Neuron (in vitro differentiated cells): ENCODE measurements around the gene ACVR1.
"Not testable (repeated sequence)": the region's sequence is repeated elsewhere in the genome, so short reads cannot be mapped to it uniquely, and the experiment has no call there.

Experiments
- H2AFZ ChIP-seq: one replicate; pipeline ENCODE4 v1.6.1; 2013; ENCODE audit warnings: low read depth, mild to moderate bottlenecking, inconsistent platforms, low read length, moderate library complexity
- H3K27me3 ChIP-seq: one replicate; pipeline ENCODE4 v1.6.1; 2013; ENCODE audit warnings: low read length; ENCODE audit not compliant: insufficient read depth
- H3K36me3 ChIP-seq: one replicate; pipeline ENCODE4 v1.6.1; 2013; ENCODE audit warnings: low read length; ENCODE audit not compliant: insufficient read depth
- H3K4me1 ChIP-seq: one replicate; pipeline ENCODE4 v1.6.1; 2013; ENCODE audit warnings: low read length; ENCODE audit not compliant: insufficient read depth
- H3K4me3 ChIP-seq: 2 replicates; pipeline ENCODE4 v1.5.1; 2013; ENCODE audit warnings: mild to moderate bottlenecking, low read length, moderate library complexity
- H3K9me3 ChIP-seq: one replicate; pipeline ENCODE4 v1.6.1; 2013; ENCODE audit warnings: low read length

Gene ACVR1

GRCh38 chr2:157887946-157888345 is 11.8 kb upstream of the ACVR1 start:
- no peaks in the 10 kb centered on the region for H3K36me3 ChIP-seq
- H3K9me3 ChIP-seq: no peaks in the 10 kb centered on the region
- no peak overlapping the region for H3K4me3 ChIP-seq
- no peak overlapping the region for H2AFZ ChIP-seq
- H3K27me3 ChIP-seq: no peaks in the 10 kb centered on the region
- H3K4me1 ChIP-seq: peaks cover 13% of the 10 kb centered on the region

GRCh38 chr2:157884533-157884932 is 8.4 kb upstream of the ACVR1 start:
- H3K4me1 ChIP-seq, H3K27me3 ChIP-seq, H3K4me3 ChIP-seq: not testable (repeated sequence)

DNA sequence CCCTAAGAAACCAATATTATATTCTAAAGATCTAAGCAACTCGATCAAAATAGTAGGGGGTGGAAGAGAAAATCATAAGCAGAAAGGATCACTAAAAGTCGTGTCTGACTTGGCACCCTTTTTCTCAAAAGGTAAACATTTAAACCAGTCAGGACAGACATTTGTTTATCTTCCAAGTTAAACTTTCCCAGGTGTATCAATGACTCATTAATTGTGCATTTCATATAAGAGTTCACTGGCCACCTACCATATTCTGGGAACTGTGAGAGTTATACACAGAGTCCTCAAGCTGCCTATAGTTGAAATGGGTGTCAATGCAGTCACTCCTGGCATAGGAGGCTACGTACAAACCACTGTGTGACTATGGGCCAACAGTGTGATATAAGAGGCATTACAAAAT is 4.8 kb upstream of the ACVR1 start:
- Histone ChIP-seq H3K9me3 (no peaks in the 10 kb centered on the region), H3K4me1 (no peaks in the 10 kb centered on the region), H3K27me3 (no peaks in the 10 kb centered on the region), H3K4me3 (no peak overlapping the region), H2AFZ (no peak overlapping the region), H3K36me3 (no peaks in the 10 kb centered on the region)

More at GRCh38 chr2:157884533-157884932, 8.4 kb upstream of the ACVR1 start:
- not testable (repeated sequence) for H3K36me3 ChIP-seq, H2AFZ ChIP-seq, H3K9me3 ChIP-seq

DNA sequence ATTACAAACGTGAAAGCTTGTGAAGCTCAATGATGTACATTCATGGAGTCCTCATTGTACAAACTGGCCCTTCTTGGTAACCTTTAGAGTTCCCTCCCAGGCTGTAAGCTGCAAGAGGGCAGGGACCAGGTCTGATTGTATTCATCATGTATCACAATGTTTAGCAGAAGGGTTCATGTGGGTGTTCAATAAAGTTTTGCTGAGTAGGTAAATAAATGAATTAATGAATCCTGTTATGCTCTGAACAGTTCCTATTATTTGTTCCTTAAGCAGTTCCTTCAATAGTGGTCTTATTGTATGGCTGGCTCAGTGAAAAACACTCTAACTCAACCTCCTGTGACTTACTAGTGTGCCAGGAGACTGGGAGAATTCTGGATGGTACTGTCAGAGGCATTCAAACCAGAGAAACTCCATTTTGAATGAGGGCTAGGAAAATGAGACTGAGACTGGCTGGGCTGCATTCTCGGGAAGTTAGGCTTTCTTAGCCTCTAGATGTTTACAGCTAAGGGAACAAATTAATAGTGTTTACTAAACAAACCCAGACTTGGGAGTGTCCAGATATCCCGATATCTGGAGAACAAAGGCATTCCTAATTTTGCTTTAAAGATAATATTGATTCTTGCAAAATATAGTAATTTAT is 1.8 kb upstream of the ACVR1 start:
- H3K4me3 ChIP-seq: no peak overlapping the region
- H3K27me3 ChIP-seq: no peaks in the 10 kb centered on the region
- H2AFZ ChIP-seq: no peak overlapping the region
- H3K9me3 ChIP-seq: no peaks in the 10 kb centered on the region
- peaks cover 11% of the 10 kb centered on the region for H3K4me1 ChIP-seq
- no peaks in the 10 kb centered on the region for H3K36me3 ChIP-seq

GRCh38 chr2:157876786-157877138 is 632 bp upstream of the ACVR1 start:
- no peaks in the 10 kb centered on the region for H3K36me3 ChIP-seq
- H3K4me1 ChIP-seq: peaks cover 11% of the 10 kb centered on the region
- H3K27me3 ChIP-seq: no peaks in the 10 kb centered on the region
- H3K4me3 ChIP-seq: peak overlapping the region; percentile 77
- H3K9me3 ChIP-seq: no peaks in the 10 kb centered on the region
- H2AFZ ChIP-seq: peak overlapping the region; percentile 50

GRCh38 chr2:157875641-157876065 is 477 bp downstream of the ACVR1 start:
- H2AFZ ChIP-seq: no peak overlapping the region
- peaks cover 11% of the 10 kb centered on the region for H3K4me1 ChIP-seq
- no peaks in the 10 kb centered on the region for H3K36me3 ChIP-seq
- no peaks in the 10 kb centered on the region for H3K9me3 ChIP-seq
- no peaks in the 10 kb centered on the region for H3K27me3 ChIP-seq
- peak overlapping the region; percentile 77 for H3K4me3 ChIP-seq

DNA sequence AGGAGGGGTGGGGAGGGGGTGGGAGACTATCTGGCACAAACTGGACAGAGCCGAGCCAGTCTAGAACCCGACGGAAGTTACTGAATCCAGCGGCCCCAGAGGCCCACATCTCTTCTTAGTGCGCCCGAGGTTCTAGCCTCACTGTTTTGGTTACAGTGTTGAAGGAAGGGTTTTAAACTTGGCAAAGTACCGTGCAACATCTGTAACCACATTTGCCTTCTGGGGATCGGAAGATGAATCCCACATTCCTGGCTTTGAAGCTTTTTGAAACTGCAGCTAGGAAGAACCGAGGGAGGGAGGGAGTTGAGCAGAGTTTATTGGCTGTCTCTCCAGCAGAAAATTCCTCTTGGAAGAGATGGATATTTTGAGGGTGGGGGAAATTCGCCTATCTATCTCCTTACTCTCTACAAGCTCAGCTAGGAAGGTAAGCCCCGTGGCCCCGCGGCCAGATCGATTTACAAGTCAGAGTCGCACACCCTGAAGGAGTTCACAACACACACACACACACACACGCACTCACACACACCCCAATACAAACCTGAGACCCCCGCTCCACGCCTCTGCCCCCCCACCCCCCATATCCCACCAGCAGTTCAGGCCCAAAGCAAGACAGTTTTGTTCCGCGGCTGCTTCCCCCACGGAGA is 1.0 kb downstream of the ACVR1 start:
- Histone ChIP-seq H3K27me3 (no peaks in the 10 kb centered on the region), H3K4me3 (peak overlapping the region; percentile 77), H3K9me3 (no peaks in the 10 kb centered on the region), H3K36me3 (no peaks in the 10 kb centered on the region), H3K4me1 (peaks cover 11% of the 10 kb centered on the region), H2AFZ (peak overlapping the region; percentile 49)

DNA sequence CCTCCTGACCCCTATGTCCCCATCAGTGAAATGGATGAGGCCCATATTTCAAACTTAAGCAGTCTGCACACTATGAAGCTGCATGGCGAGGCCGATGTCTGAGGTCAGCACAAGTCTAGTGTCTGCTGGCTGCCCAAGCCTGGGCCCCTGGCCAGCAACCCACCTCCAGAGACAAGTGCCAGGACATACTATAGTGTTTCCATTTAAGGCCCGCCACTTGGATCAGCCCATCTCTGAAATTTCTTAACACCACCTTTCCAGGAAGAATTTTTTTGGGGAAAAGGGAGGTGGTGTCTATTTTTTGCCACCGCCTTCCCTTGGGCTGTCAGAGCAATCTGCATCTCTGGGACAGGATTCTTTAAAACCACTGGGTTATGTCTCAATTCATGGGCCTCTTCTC is 1.8 kb downstream of the ACVR1 start:
- Histone ChIP-seq H3K9me3 (no peaks in the 10 kb centered on the region), H2AFZ (no peak overlapping the region), H3K27me3 (no peaks in the 10 kb centered on the region), H3K36me3 (no peaks in the 10 kb centered on the region), H3K4me1 (peaks cover 11% of the 10 kb centered on the region), H3K4me3 (peak overlapping the region; percentile 77)

DNA sequence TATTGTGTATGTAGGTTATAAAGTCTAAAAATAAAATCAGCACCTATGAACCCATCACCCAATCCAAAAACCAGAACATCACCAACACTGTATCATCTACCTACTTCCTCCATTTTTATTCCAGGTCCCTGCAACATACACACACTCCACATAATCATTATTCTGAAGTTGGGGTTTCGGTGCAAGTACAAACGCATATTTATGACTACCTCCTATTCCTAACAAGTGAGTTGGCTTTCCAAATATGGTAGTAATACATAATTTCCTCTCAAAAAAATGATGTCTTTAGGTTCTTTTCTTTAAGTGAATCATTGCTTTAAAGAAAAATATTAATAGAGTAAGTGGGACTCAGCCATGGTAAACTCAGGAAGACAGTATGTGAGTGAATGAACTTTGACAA is 3.3 kb downstream of the ACVR1 start:
- H3K4me3 ChIP-seq: no peak overlapping the region
- no peak overlapping the region for H2AFZ ChIP-seq
- no peaks in the 10 kb centered on the region for H3K36me3 ChIP-seq
- no peaks in the 10 kb centered on the region for H3K27me3 ChIP-seq
- H3K4me1 ChIP-seq: peaks cover 11% of the 10 kb centered on the region
- H3K9me3 ChIP-seq: no peaks in the 10 kb centered on the region

DNA sequence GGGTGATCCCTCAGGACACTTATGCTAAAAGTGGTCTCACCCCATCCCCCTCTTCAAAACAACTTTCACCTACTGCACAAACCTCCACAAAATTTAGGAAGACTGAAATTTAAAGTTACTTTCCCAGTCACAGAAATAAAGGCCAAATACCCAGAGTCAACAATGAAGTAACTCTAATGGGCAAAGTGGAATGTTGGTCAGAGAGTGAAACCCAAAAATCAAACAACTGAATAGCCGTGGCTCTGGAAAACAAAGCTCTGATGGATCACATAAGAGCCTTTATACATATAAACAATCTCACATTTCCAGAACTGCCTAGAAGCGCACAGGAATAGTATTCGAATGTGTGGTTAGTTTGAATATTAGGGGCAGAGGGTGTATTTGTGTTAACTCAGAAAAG is 4.7 kb downstream of the ACVR1 start:
- Histone ChIP-seq H2AFZ (no peak overlapping the region), H3K9me3 (no peaks in the 10 kb centered on the region), H3K36me3 (no peaks in the 10 kb centered on the region), H3K27me3 (no peaks in the 10 kb centered on the region), H3K4me1 (peaks cover 11% of the 10 kb centered on the region), H3K4me3 (no peak overlapping the region)

- Histone ChIP-seq H3K9me3 (no peaks in the 10 kb centered on the region), H3K36me3 (no peaks in the 10 kb centered on the region), H3K27me3 (no peaks in the 10 kb centered on the region), H2AFZ (no peak overlapping the region), H3K4me3 (no peak overlapping the region), H3K4me1 (peaks cover 4% of the 10 kb centered on the region)
Measured at GRCh38 chr2:157868993-157869392, 7.1 kb downstream of the ACVR1 start.

DNA sequence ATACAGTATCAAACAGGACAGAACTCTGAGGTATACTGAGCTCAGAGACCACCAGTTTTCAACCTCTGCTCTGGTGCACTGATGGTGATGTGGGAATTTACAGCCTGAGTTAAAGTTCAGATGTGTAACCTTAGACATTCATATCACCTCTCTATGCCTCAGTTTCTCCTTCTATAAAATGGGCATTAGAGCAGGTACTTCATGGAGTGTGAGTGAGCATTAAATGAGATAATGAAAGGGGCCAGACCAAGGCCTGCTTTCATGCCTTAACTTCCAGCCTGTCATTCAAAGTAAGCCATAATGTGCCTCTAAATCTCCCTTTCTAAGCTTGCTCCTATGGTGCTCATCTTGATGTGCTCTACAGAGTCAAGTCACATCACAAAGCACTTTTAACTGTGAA is 8.4 kb downstream of the ACVR1 start:
- Histone ChIP-seq H2AFZ (no peak overlapping the region), H3K4me1 (no peaks in the 10 kb centered on the region), H3K27me3 (no peaks in the 10 kb centered on the region), H3K4me3 (no peak overlapping the region), H3K36me3 (no peaks in the 10 kb centered on the region), H3K9me3 (no peaks in the 10 kb centered on the region)

DNA sequence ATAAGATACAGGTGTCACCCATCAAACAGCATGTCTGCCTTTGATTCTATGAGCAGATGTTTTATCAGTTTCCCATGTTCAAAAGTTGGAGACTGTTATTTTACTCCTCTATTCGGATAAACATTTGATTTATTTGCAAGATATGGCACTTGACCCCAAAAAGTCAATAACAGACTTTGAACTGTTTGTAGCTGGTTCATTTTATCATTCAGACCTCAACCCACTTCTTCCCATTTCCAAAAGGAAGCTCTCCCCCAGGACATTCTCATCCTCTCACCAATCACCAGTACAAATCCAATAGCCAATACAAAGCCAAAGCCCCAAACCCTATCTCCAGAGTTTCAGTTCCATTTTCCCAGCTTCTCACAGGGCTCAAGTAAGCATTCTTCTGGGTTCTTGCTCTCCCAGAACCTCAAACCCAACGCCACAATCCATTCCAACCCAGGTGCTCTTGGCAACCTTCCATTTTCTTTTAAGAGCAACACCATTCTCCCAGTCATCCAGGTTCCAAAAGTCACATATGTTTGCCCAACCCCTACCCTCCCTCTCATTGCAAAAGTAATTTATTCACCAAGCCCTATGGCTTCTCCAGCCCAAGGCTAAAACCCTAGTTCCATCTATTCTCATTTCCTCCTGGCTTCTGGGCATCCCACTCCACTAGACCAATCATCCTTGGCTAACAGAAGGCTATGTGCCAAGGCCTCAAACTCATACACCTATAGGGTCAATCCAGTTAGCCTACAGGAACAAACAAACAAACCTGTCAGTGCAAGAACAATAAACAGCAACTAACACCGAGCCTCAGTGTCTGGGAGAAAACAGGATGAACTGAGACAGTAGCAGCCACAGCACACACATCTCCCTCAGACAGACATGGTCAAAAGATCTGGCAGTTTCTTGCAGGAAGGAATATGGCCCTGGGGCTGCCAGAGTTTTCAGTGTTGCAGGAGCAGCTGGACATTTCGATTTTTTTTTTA is 9.2 kb downstream of the ACVR1 start:
- no peaks in the 10 kb centered on the region for H3K9me3 ChIP-seq
- H3K36me3 ChIP-seq: no peaks in the 10 kb centered on the region
- H2AFZ ChIP-seq: no peak overlapping the region
- no peak overlapping the region for H3K4me3 ChIP-seq
- no peaks in the 10 kb centered on the region for H3K4me1 ChIP-seq
- H3K27me3 ChIP-seq: no peaks in the 10 kb centered on the region
